GM12891 (cell line): ENCODE data around the gene RSAD2. TPM values are rescaled to one million over a fixed set of nuclear protein-coding genes. Genes with fewer than 3 reads are reported as not detected.
A peak's percentile ranks its signal among the peaks of the same experiment; 100 is the strongest.

Experiments
- DNase-seq: peaks from one replicate; pipeline ENCODE4 v3.0.0; 2011; ENCODE audit warnings: low spot score; ENCODE audit not compliant: insufficient read length
- FAIRE-seq: peaks from 2 replicates; lab custom pipeline; 2011; peaks lifted over from hg19 to GRCh38; lab: Jason Lieb, UNC
- PAX5 ChIP-seq: IDR thresholded peaks from 2 replicates; pipeline ENCODE4 v1.6.1; 2011; ENCODE audit warnings: low read length, moderate library complexity, mild to moderate bottlenecking; ENCODE audit not compliant: insufficient read depth, severe bottlenecking
- POLR2A ChIP-seq: IDR thresholded peaks from 2 replicates; pipeline ENCODE4 v1.6.1; 2011; ENCODE audit warnings: low read depth, low read length, control low read depth
- POLR2AphosphoS5 ChIP-seq: IDR thresholded peaks from 2 replicates; pipeline ENCODE4 v1.6.1; 2011; ENCODE audit warnings: low read depth, low read length, control low read depth
- POU2F2 ChIP-seq: IDR thresholded peaks from 2 replicates; pipeline ENCODE4 v1.6.1; 2011; ENCODE audit warnings: low read depth, mild to moderate bottlenecking, control low read depth, low read length, moderate library complexity
- SPI1 ChIP-seq: IDR thresholded peaks from 2 replicates; pipeline ENCODE4 v1.6.1; 2011; ENCODE audit warnings: low read depth, low read length, control low read depth
- TAF1 ChIP-seq: IDR thresholded peaks from 2 replicates; pipeline ENCODE4 v1.6.1; 2011; ENCODE audit warnings: low read depth, low read length, control low read depth
- polyA plus RNA-seq: library from polyadenylated mRNA; unstranded; fragments of >200 nt; gene quantifications from one replicate; pipeline ENCODE4 v1.2.1, GENCODE V29; 2012; ENCODE audit warnings: low read depth, missing spikeins, inconsistent platforms; ENCODE audit not compliant: missing spikeins

Gene RSAD2, protein sequence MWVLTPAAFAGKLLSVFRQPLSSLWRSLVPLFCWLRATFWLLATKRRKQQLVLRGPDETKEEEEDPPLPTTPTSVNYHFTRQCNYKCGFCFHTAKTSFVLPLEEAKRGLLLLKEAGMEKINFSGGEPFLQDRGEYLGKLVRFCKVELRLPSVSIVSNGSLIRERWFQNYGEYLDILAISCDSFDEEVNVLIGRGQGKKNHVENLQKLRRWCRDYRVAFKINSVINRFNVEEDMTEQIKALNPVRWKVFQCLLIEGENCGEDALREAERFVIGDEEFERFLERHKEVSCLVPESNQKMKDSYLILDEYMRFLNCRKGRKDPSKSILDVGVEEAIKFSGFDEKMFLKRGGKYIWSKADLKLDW
- 1.8 TPM for polyA plus RNA-seq

DNA sequence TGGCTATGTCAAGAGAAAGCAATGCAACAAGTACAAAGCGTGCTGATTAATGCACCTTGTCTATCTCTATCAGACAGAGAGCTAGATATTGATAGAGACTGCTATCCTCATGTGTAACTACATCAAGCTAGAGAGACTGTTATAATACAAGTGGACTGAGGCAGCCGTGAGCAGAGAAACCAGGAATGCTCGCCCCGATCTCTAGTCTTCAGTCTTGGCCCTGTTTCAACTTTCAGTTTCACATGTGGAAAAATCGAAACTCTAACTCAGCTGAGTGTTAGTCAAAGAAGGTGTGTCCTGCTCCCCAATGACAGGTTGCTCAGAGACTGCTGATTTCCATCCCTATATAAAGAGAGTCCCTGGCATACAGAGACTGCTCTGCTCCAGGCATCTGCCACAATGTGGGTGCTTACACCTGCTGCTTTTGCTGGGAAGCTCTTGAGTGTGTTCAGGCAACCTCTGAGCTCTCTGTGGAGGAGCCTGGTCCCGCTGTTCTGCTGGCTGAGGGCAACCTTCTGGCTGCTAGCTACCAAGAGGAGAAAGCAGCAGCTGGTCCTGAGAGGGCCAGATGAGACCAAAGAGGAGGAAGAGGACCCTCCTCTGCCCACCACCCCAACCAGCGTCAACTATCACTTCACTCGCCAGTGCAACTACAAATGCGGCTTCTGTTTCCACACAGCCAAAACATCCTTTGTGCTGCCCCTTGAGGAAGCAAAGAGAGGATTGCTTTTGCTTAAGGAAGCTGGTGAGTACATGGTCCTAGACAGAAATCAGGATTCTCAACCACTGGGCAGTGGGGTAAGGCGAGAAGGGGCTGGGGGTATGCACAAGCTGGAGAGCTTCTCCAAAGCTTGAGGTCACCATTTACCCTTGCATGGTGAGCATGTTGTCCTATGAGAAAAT lies at the start of gene RSAD2:
Gene RSAD2 (plus strand): TSS at position 376 of the 903 bp plus-strand sequence. CDS start 24 bp downstream, at position 400.
- TF ChIP-seq SPI1, result no peak
- no peak for TF ChIP-seq PAX5
- no peak for TF ChIP-seq POLR2A
- no peak for TF ChIP-seq POU2F2
- no peak for TF ChIP-seq POLR2AphosphoS5
- no peak for TF ChIP-seq TAF1
- FAIRE-seq, result peak; percentile 85
- no peak for DNase-seq

DNA sequence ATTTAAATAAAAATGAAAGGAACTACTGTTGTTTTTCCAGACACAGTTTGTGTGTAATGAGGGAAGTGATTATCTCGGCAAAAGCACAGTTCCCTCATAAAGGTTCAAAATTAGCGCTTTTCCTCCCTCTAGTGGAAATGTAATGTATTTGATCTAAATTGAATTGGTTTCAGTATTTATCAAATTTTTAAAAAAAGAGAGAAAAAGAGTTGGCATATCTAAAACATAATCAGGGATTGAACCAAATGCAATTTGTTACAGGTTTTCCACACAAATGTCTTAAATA lies 49.3 kb upstream of the RSAD2 start:
- DNase-seq (no peak), FAIRE-seq (no peak)
- TF ChIP-seq PAX5, result no peak
- no peak for TF ChIP-seq POU2F2
- no peak for TF ChIP-seq SPI1
- no peak for TF ChIP-seq POLR2A
- no peak for TF ChIP-seq TAF1
- no peak for TF ChIP-seq POLR2AphosphoS5

DNA sequence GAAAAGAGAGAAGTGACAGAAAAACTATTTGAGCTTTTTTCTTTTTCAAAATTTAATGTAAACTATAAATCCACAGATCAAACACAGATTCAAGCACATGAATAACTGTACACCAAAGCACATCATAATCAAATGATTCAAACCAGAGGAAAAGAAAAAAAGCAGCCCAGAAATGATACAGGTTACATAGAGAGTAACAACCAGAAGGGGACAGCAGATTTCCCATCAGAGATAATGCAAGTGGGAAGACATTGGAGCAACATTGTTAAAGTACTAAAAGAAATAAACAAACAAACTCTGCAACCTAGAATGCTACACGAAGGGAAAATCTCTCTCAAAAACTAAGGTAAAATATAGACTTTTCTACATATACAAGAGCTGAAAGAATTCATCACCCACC lies 46.3 kb upstream of the RSAD2 start:
- no peak for FAIRE-seq
- TF ChIP-seq POLR2A (no peak), SPI1 (no peak), POLR2AphosphoS5 (no peak)
- no peak for DNase-seq

DNA sequence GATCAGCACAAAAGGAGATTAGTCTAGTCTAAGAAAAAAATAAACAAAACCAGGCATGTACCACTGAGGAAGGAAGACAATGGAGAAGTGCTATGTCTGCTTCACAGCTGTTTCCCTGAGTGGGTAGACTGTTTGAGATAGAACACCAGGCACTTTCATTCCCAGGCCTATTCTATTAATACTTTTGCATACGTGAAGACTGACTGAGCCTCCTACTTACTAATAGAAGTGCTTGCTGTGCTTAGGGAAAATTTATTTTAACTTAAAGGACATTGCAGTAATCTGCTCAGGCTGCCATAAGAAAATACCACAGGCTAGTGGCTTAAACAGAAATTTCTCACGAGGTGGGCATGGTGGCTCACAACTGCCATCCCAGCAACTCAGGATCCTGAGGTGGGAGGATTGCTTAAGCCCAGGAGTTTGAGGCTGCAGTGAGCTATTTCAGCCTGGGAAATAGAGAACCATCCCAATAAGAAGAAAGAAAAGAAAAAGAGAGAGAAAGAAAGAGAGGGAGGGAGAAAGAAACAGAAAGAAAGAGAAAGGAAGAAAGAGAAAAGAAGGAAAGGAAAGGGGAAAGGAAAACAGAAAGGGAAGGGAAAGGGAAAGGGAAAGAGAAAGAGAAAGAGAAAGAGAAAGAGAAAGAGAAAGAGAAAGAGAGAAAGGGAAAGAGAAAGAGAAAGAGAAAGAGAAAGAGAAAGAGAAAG lies 44.8 kb upstream of the RSAD2 start:
- FAIRE-seq (no peak), DNase-seq (no peak)
- no peak for TF ChIP-seq PAX5
- TF ChIP-seq POLR2A, result no peak
- no peak for TF ChIP-seq POU2F2
- no peak for TF ChIP-seq TAF1
- TF ChIP-seq SPI1, result no peak
- TF ChIP-seq POLR2AphosphoS5, result no peak

DNA sequence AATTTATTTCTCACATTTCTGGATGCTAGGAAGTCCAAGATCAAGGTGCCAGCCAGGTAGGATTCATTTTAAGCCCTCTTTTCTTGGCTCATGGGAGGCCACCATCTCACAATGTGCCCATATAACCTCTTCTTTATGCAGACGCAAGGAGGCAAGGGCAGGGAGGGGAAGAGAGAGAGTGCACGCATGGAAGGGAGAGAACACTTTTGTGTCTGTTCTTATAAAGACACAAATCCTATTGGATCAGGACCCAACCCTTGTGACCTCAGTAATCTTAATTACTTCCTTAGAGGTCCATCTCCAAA lies 44.3 kb upstream of the RSAD2 start:
- FAIRE-seq (peak; percentile 13), DNase-seq (no peak)
- TF ChIP-seq POLR2AphosphoS5 (no peak), SPI1 (no peak), PAX5 (no peak), POU2F2 (no peak), POLR2A (no peak), TAF1 (no peak)

DNA sequence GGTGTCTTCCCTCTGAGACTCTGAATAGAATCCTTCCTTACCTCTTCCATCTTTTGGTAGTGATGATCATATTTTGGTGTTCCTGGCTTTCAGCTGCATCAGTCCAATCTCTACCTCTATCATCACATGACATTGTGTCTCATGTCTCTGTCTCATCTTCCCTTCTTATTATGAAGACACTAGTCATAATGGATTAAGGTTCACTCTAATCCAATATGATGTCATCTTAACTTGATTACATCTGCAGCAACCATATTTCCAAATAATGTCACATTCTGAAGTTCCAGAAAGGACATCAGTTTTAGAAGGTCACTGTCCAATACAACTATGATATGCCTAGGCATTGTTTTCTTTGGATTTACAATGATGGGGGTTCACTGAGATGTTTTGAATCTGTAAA lies 43.4 kb upstream of the RSAD2 start:
- FAIRE-seq (no peak), DNase-seq (no peak)

DNA sequence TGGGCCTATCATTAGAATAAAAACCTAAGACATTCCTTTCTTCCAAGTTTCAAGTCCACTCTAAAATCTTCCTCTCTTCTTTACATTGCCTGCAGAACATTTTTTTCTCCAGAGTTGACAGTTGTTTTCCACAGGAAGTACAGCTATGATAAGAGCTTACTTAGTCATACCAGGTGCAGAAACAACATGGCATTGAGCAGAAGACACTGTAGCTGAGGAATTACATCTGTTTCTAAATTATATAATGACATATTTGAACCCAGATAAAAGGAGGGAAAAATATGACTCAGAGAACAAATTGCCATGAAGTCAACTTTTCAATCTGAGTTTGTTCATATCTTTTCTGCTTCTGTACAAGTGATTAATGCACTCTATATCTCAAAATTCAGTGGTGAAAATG lies 42.1 kb upstream of the RSAD2 start:
- FAIRE-seq, result no peak

More for the DNA sequence above, 43.4 kb upstream of the RSAD2 start:
- TF ChIP-seq TAF1 (no peak), POLR2AphosphoS5 (no peak), SPI1 (no peak), POLR2A (no peak), PAX5 (no peak), POU2F2 (no peak)

DNA sequence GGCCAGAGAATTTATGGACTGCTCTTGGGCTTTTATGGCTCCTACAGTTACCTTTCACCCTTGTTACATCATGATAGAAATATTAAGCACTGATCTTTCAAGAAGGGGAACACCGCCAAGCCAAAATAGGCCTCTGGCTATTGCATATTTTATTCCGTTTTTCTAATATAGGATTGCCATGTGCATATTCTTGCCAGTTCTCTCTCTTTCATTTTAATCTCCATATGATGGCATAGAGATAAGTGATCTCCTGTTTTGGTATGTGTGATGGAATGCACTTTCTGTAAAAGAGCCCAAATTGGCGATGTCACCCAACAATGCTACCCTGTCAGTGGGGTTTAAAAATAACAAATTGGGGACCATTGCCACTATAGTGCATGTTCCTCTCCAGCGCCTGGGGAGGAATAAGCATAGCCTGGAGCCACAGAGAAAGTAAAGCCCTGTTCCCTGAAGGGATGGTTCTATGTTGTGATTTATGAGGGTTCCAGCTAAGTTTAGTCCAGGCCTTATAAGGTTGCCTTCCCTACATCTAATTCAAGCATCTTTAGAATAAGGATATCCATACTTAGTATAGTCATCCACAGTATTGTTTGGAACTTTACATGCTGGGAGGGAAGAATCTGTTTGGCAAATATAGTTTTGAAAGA lies 38.8 kb upstream of the RSAD2 start:
- no peak for FAIRE-seq
- no peak for TF ChIP-seq PAX5
- no peak for TF ChIP-seq SPI1
- TF ChIP-seq POLR2AphosphoS5, result no peak
- TF ChIP-seq POU2F2, result no peak
- no peak for TF ChIP-seq TAF1
- TF ChIP-seq POLR2A, result no peak
- no peak for DNase-seq

More for the DNA sequence above, 42.1 kb upstream of the RSAD2 start:
- TF ChIP-seq POU2F2 (no peak), POLR2AphosphoS5 (no peak), POLR2A (no peak), TAF1 (no peak), PAX5 (no peak), SPI1 (no peak)
- DNase-seq, result no peak
